Skeletal muscle satellite cell (primary cell): ENCODE measurements around the gene ABCC5.

Source experiments
- H3K27me3 ChIP-seq: 2 replicates; pipeline ENCODE4 v1.7.0; 2013; ENCODE audit warnings: low read length; ENCODE audit not compliant: control insufficient read depth, insufficient read depth
- H3K36me3 ChIP-seq: 2 replicates; pipeline ENCODE4 v1.7.0; 2013; ENCODE audit warnings: mild to moderate bottlenecking, control low read depth, low read length; ENCODE audit not compliant: insufficient read depth
- H3K4me1 ChIP-seq: 2 replicates; pipeline ENCODE4 v1.7.0; 2013; ENCODE audit warnings: low read length; ENCODE audit not compliant: control insufficient read depth, insufficient read depth
- H3K4me2 ChIP-seq: 2 replicates; pipeline ENCODE4 v1.7.0; 2013; ENCODE audit warnings: mild to moderate bottlenecking, low read length
- H3K4me3 ChIP-seq: 2 replicates; pipeline ENCODE4 v1.7.0; 2013; ENCODE audit warnings: low read length
- H3K9ac ChIP-seq: 2 replicates; pipeline ENCODE4 v1.7.0; 2013; ENCODE audit warnings: mild to moderate bottlenecking, low read depth, low read length, moderate library complexity
- H3K9me3 ChIP-seq: replicated peaks from 2 replicates; pipeline ENCODE4 v1.7.0; 2013; ENCODE audit warnings: mild to moderate bottlenecking, control low read depth, low read length

Gene ABCC5

GRCh38 chr3:183988216-183988790 lies 29.4 kb downstream of the ABCC5 start:
- H3K4me1 ChIP-seq, result peaks cover 17% of the 10 kb centered on the region
- H3K9ac ChIP-seq, result peak overlapping the region; percentile 65
- no peaks in the 10 kb centered on the region for H3K9me3 ChIP-seq
- H3K27me3 ChIP-seq, result no peaks in the 10 kb centered on the region
- no peak overlapping the region for H3K4me3 ChIP-seq
- H3K4me2 ChIP-seq, result peak overlapping the region; percentile 53
- H3K36me3 ChIP-seq, result peaks cover 30% of the 10 kb centered on the region

GRCh38 chr3:183987000-183987600 lies 30.6 kb downstream of the ABCC5 start:
- H3K27me3 ChIP-seq, result no peaks in the 10 kb centered on the region
- peaks cover 26% of the 10 kb centered on the region for H3K4me1 ChIP-seq
- H3K9me3 ChIP-seq, result no peaks in the 10 kb centered on the region
- peak overlapping the region; percentile 65 for H3K9ac ChIP-seq
- peaks cover 42% of the 10 kb centered on the region for H3K36me3 ChIP-seq
- H3K4me2 ChIP-seq, result peak overlapping the region; percentile 53
- H3K4me3 ChIP-seq, result peak overlapping the region; percentile 23

GRCh38 chr3:183984749-183985729 lies 32.6 kb downstream of the ABCC5 start:
- Histone ChIP-seq H3K36me3 (peaks cover 53% of the 10 kb centered on the region), H3K4me1 (peaks cover 45% of the 10 kb centered on the region), H3K9ac (no peak overlapping the region), H3K9me3 (no peaks in the 10 kb centered on the region), H3K4me2 (no peak overlapping the region), H3K27me3 (no peaks in the 10 kb centered on the region), H3K4me3 (no peak overlapping the region)

- Histone ChIP-seq H3K9ac (no peak overlapping the region), H3K9me3 (no peaks in the 10 kb centered on the region), H3K27me3 (no peaks in the 10 kb centered on the region), H3K36me3 (peaks cover 54% of the 10 kb centered on the region), H3K4me1 (peaks cover 51% of the 10 kb centered on the region), H3K4me3 (no peak overlapping the region), H3K4me2 (no peak overlapping the region)
Measured at GRCh38 chr3:183984127-183984740, 33.5 kb downstream of the ABCC5 start.

- Histone ChIP-seq H3K36me3 (peaks cover 56% of the 10 kb centered on the region), H3K4me2 (no peak overlapping the region), H3K4me1 (peaks cover 43% of the 10 kb centered on the region), H3K4me3 (no peak overlapping the region), H3K9ac (peak overlapping the region; percentile 15), H3K9me3 (no peaks in the 10 kb centered on the region), H3K27me3 (no peaks in the 10 kb centered on the region)
Measured at GRCh38 chr3:183981990-183982644, 35.6 kb downstream of the ABCC5 start.

- H3K36me3 ChIP-seq, result peaks cover 51% of the 10 kb centered on the region
- no peak overlapping the region for H3K4me3 ChIP-seq
- peak overlapping the region; percentile 49 for H3K9ac ChIP-seq
- no peaks in the 10 kb centered on the region for H3K9me3 ChIP-seq
- H3K27me3 ChIP-seq, result no peaks in the 10 kb centered on the region
- peak overlapping the region; percentile 20 for H3K4me2 ChIP-seq
- H3K4me1 ChIP-seq, result peaks cover 54% of the 10 kb centered on the region
Measured at GRCh38 chr3:183980403-183980802, 37.3 kb downstream of the ABCC5 start.

- Histone ChIP-seq H3K4me3 (no peak overlapping the region), H3K27me3 (no peaks in the 10 kb centered on the region), H3K4me1 (peaks cover 35% of the 10 kb centered on the region), H3K36me3 (peaks cover 37% of the 10 kb centered on the region), H3K9me3 (no peaks in the 10 kb centered on the region), H3K9ac (no peak overlapping the region), H3K4me2 (no peak overlapping the region)
Measured at GRCh38 chr3:183975981-183976662, 41.6 kb downstream of the ABCC5 start.

GRCh38 chr3:183968666-183969245 lies 48.9 kb downstream of the ABCC5 start:
- H3K36me3 ChIP-seq, result peaks cover 58% of the 10 kb centered on the region

GRCh38 chr3:183967693-183968092 lies 50.0 kb downstream of the ABCC5 start:
- H3K4me2 ChIP-seq, result no peak overlapping the region
- H3K4me1 ChIP-seq, result peaks cover 14% of the 10 kb centered on the region
- H3K27me3 ChIP-seq, result no peaks in the 10 kb centered on the region
- peaks cover 68% of the 10 kb centered on the region for H3K36me3 ChIP-seq
- no peak overlapping the region for H3K9ac ChIP-seq
- no peaks in the 10 kb centered on the region for H3K9me3 ChIP-seq
- H3K4me3 ChIP-seq, result no peak overlapping the region

More at GRCh38 chr3:183968666-183969245, 48.9 kb downstream of the ABCC5 start:
- H3K4me1 ChIP-seq, result peaks cover 14% of the 10 kb centered on the region
- no peaks in the 10 kb centered on the region for H3K9me3 ChIP-seq
- H3K4me2 ChIP-seq, result peak overlapping the region; percentile 13
- H3K27me3 ChIP-seq, result no peaks in the 10 kb centered on the region
- peak overlapping the region; percentile 15 for H3K9ac ChIP-seq
- no peak overlapping the region for H3K4me3 ChIP-seq

- H3K9ac ChIP-seq, result no peak overlapping the region
- no peaks in the 10 kb centered on the region for H3K9me3 ChIP-seq
- H3K27me3 ChIP-seq, result no peaks in the 10 kb centered on the region
- no peak overlapping the region for H3K4me2 ChIP-seq
- peaks cover 14% of the 10 kb centered on the region for H3K4me1 ChIP-seq
- no peak overlapping the region for H3K4me3 ChIP-seq
- H3K36me3 ChIP-seq, result peaks cover 68% of the 10 kb centered on the region
Measured at GRCh38 chr3:183966361-183966791, 51.3 kb downstream of the ABCC5 start.
